ENCODE measurements around the gene MDM1.

Gene MDM1

GRCh38 chr12:68269779-68270178 is 62.4 kb downstream of the MDM1 start:
- Histone ChIP-seq H3K4me3 (ENCODE audit: low read length) (no peak overlapping the region), H3K9ac (ENCODE audit: low read depth, low read length) (no peak overlapping the region), H3K27ac (ENCODE audit: low read depth, low read length) (no peak overlapping the region), H3K4me1 (ENCODE audit: insufficient read depth, low read length) (no peaks in the 10 kb centered on the region), H3K27me3 (ENCODE audit: insufficient read depth, low read length) (no peaks in the 10 kb centered on the region), H3K36me3 (ENCODE audit: insufficient read depth, low read length) (no peaks in the 10 kb centered on the region), H3K9me3 (ENCODE audit: insufficient read depth, low read depth, low read length) (no peaks in the 10 kb centered on the region)
- WGBS, result 92% methylated on average over 2 of the region's 2 CpGs

- no peak overlapping the region for H3K27ac ChIP-seq (ENCODE audit: low read depth, low read length)
- H3K4me1 ChIP-seq (ENCODE audit: insufficient read depth, low read length), result no peaks in the 10 kb centered on the region
- no peaks in the 10 kb centered on the region for H3K27me3 ChIP-seq (ENCODE audit: insufficient read depth, low read length)
- no peak overlapping the region for H3K4me3 ChIP-seq (ENCODE audit: low read length)
- no peak overlapping the region for H3K9ac ChIP-seq (ENCODE audit: low read depth, low read length)
- no peaks in the 10 kb centered on the region for H3K36me3 ChIP-seq (ENCODE audit: insufficient read depth, low read length)
- no peaks in the 10 kb centered on the region for H3K9me3 ChIP-seq (ENCODE audit: insufficient read depth, low read depth, low read length)
Observed at GRCh38 chr12:68268967-68269366, 63.2 kb downstream of the MDM1 start.

GRCh38 chr12:68267892-68268396 is 64.2 kb downstream of the MDM1 start:
- H3K4me3 ChIP-seq (ENCODE audit: low read length), result no peak overlapping the region
- no peak overlapping the region for H3K9ac ChIP-seq (ENCODE audit: low read depth, low read length)

GRCh38 chr12:68264857-68265256 is 67.3 kb downstream of the MDM1 start:
- Histone ChIP-seq H3K36me3 (ENCODE audit: insufficient read depth, low read length) (no peaks in the 10 kb centered on the region), H3K4me1 (ENCODE audit: insufficient read depth, low read length) (no peaks in the 10 kb centered on the region), H3K9ac (ENCODE audit: low read depth, low read length) (no peak overlapping the region), H3K27ac (ENCODE audit: low read depth, low read length) (no peak overlapping the region), H3K4me3 (ENCODE audit: low read length) (no peak overlapping the region), H3K9me3 (ENCODE audit: insufficient read depth, low read depth, low read length) (no peaks in the 10 kb centered on the region), H3K27me3 (ENCODE audit: insufficient read depth, low read length) (no peaks in the 10 kb centered on the region)
- 98% methylated on average over 2 of the region's 2 CpGs for WGBS

More at GRCh38 chr12:68267892-68268396, 64.2 kb downstream of the MDM1 start:
- no peaks in the 10 kb centered on the region for H3K36me3 ChIP-seq (ENCODE audit: insufficient read depth, low read length)
- 91% methylated on average over 6 of the region's 6 CpGs for WGBS
- H3K4me1 ChIP-seq (ENCODE audit: insufficient read depth, low read length), result no peaks in the 10 kb centered on the region
- H3K27me3 ChIP-seq (ENCODE audit: insufficient read depth, low read length), result no peaks in the 10 kb centered on the region
- no peaks in the 10 kb centered on the region for H3K9me3 ChIP-seq (ENCODE audit: insufficient read depth, low read depth, low read length)
- no peak overlapping the region for H3K27ac ChIP-seq (ENCODE audit: low read depth, low read length)

GRCh38 chr12:68264158-68264855 is 67.9 kb downstream of the MDM1 start:
- no peaks in the 10 kb centered on the region for H3K9me3 ChIP-seq (ENCODE audit: insufficient read depth, low read depth, low read length)
- no peaks in the 10 kb centered on the region for H3K27me3 ChIP-seq (ENCODE audit: insufficient read depth, low read length)
- peaks cover 4% of the 10 kb centered on the region; the same call in 1 of the 2 replicates for H3K4me1 ChIP-seq (ENCODE audit: insufficient read depth, low read length)
- no peak overlapping the region for H3K9ac ChIP-seq (ENCODE audit: low read depth, low read length)
- no peak overlapping the region for H3K4me3 ChIP-seq (ENCODE audit: low read length)
- WGBS, result 96% methylated on average over 7 of the region's 7 CpGs
- no peak overlapping the region for H3K27ac ChIP-seq (ENCODE audit: low read depth, low read length)
- no peaks in the 10 kb centered on the region for H3K36me3 ChIP-seq (ENCODE audit: insufficient read depth, low read length)

- H3K36me3 ChIP-seq (ENCODE audit: insufficient read depth, low read length), result no peaks in the 10 kb centered on the region
- WGBS, result 94% methylated on average over 1 of the region's 1 CpG
- no peak overlapping the region for H3K27ac ChIP-seq (ENCODE audit: low read depth, low read length)
- no peaks in the 10 kb centered on the region for H3K27me3 ChIP-seq (ENCODE audit: insufficient read depth, low read length)
- H3K9me3 ChIP-seq (ENCODE audit: insufficient read depth, low read depth, low read length), result no peaks in the 10 kb centered on the region
- H3K4me1 ChIP-seq (ENCODE audit: insufficient read depth, low read length), result peaks cover 6% of the 10 kb centered on the region; the same call in 1 of the 2 replicates
- no peak overlapping the region for H3K9ac ChIP-seq (ENCODE audit: low read depth, low read length)
- H3K4me3 ChIP-seq (ENCODE audit: low read length), result no peak overlapping the region
Observed at GRCh38 chr12:68263366-68263765, 68.8 kb downstream of the MDM1 start.

- Histone ChIP-seq H3K27me3 (ENCODE audit: insufficient read depth, low read length) (no peaks in the 10 kb centered on the region), H3K9ac (ENCODE audit: low read depth, low read length) (no peak overlapping the region), H3K36me3 (ENCODE audit: insufficient read depth, low read length) (no peaks in the 10 kb centered on the region), H3K4me1 (ENCODE audit: insufficient read depth, low read length) (peaks cover 6% of the 10 kb centered on the region; the same call in 1 of the 2 replicates), H3K9me3 (ENCODE audit: insufficient read depth, low read depth, low read length) (no peaks in the 10 kb centered on the region), H3K4me3 (ENCODE audit: low read length) (no peak overlapping the region), H3K27ac (ENCODE audit: low read depth, low read length) (no peak overlapping the region)
Observed at GRCh38 chr12:68261896-68262295, 70.3 kb downstream of the MDM1 start.

GRCh38 chr12:68260153-68260552 is 72.0 kb downstream of the MDM1 start:
- H3K9me3 ChIP-seq (ENCODE audit: insufficient read depth, low read depth, low read length), result no peaks in the 10 kb centered on the region
- H3K27ac ChIP-seq (ENCODE audit: low read depth, low read length), result no peak overlapping the region
- no peaks in the 10 kb centered on the region for H3K27me3 ChIP-seq (ENCODE audit: insufficient read depth, low read length)
- H3K4me1 ChIP-seq (ENCODE audit: insufficient read depth, low read length), result peaks cover 6% of the 10 kb centered on the region; the same call in 1 of the 2 replicates
- H3K36me3 ChIP-seq (ENCODE audit: insufficient read depth, low read length), result no peaks in the 10 kb centered on the region
- H3K9ac ChIP-seq (ENCODE audit: low read depth, low read length), result no peak overlapping the region
- WGBS, result 99% methylated on average over 3 of the region's 3 CpGs
- H3K4me3 ChIP-seq (ENCODE audit: low read length), result no peak overlapping the region

- Histone ChIP-seq H3K9me3 (ENCODE audit: insufficient read depth, low read depth, low read length) (no peaks in the 10 kb centered on the region), H3K36me3 (ENCODE audit: insufficient read depth, low read length) (no peaks in the 10 kb centered on the region), H3K27me3 (ENCODE audit: insufficient read depth, low read length) (no peaks in the 10 kb centered on the region), H3K27ac (ENCODE audit: low read depth, low read length) (no peak overlapping the region), H3K4me3 (ENCODE audit: low read length) (no peak overlapping the region), H3K4me1 (ENCODE audit: insufficient read depth, low read length) (peaks cover 6% of the 10 kb centered on the region; the same call in 1 of the 2 replicates), H3K9ac (ENCODE audit: low read depth, low read length) (no peak overlapping the region)
- 75% methylated on average over 2 of the region's 3 CpGs for WGBS
Observed at GRCh38 chr12:68259318-68259940, 72.7 kb downstream of the MDM1 start.

- Histone ChIP-seq H3K4me3 (ENCODE audit: low read length) (no peak within 1 kb of the TSS), H3K36me3 (ENCODE audit: insufficient read depth, low read length) (no peaks in the 10 kb centered on the region), H3K9ac (ENCODE audit: low read depth, low read length) (no peak within 1 kb of the TSS), H3K9me3 (ENCODE audit: insufficient read depth, low read depth, low read length) (no peaks in the 10 kb centered on the region), H3K4me1 (ENCODE audit: insufficient read depth, low read length) (no peaks in the 10 kb centered on the region), H3K27ac (ENCODE audit: low read depth, low read length) (no peak within 1 kb of the TSS), H3K27me3 (ENCODE audit: insufficient read depth, low read length) (peaks cover 4% of the 10 kb centered on the region; the same call in 1 of the 2 replicates)
- WGBS, result 91% methylated on average over 7 of the region's 7 CpGs
Observed at GRCh38 chr12:68253504-68253903, 78.7 kb downstream of the MDM1 start, which contains the start of gene IL22. Gene IL22, minus strand, starts transcription at chr12:68253604. Its CDS starts 156 bp downstream, at chr12:68253448.

GRCh38 chr12:68252077-68252476 is 80.1 kb downstream of the MDM1 start:
- H3K4me3 ChIP-seq (ENCODE audit: low read length), result no peak overlapping the region
- H3K9me3 ChIP-seq (ENCODE audit: insufficient read depth, low read depth, low read length), result peaks cover 6% of the 10 kb centered on the region; the same call in 1 of the 2 replicates
- 95% methylated on average over 5 of the region's 5 CpGs for WGBS
- no peaks in the 10 kb centered on the region for H3K36me3 ChIP-seq (ENCODE audit: insufficient read depth, low read length)
- H3K27ac ChIP-seq (ENCODE audit: low read depth, low read length), result no peak overlapping the region
- H3K4me1 ChIP-seq (ENCODE audit: insufficient read depth, low read length), result no peaks in the 10 kb centered on the region
- H3K27me3 ChIP-seq (ENCODE audit: insufficient read depth, low read length), result peaks cover 4% of the 10 kb centered on the region; the same call in 1 of the 2 replicates
- no peak overlapping the region for H3K9ac ChIP-seq (ENCODE audit: low read depth, low read length)
